ENCODE results near the gene FAM200C. TPM values are rescaled to one million over a fixed set of nuclear protein-coding genes. Genes with fewer than 3 reads are reported as not detected.

The FAM200C gene
- total RNA-seq, 1 donor from 2014 or later, result 25.3 TPM

- Histone ChIP-seq H3K27ac (no peak overlapping the region), H3F3A (ENCODE audit: low read depth) (peaks cover 14% of the 10 kb centered on the region), H3K4me3 (no peak overlapping the region), H3K36me3 (no peaks in the 10 kb centered on the region), H2AFZ (replicated peaks) (no peak overlapping the region), H3K4me1 (no peaks in the 10 kb centered on the region), H3K27me3 (no peaks in the 10 kb centered on the region), H3K9me3 (ENCODE audit: low read depth) (peaks cover 9% of the 10 kb centered on the region), H3K9ac (no peak overlapping the region), H4K20me1 (ENCODE audit: low read depth) (no peaks in the 10 kb centered on the region), H3K79me2 (ENCODE audit: low read depth) (no peaks in the 10 kb centered on the region), H3K4me2 (no peak overlapping the region)
- TF ChIP-seq CTCF (IDR thresholded peaks at IDR 0.05) (no peak), EZH2 (IDR thresholded peaks at IDR 0.05) (no peak), EZH2phosphoT487 (IDR thresholded peaks at IDR 0.05) (no peak)
- Mint-ChIP-seq H3K27ac (no peak overlapping the region), H3K4me3 (no peak overlapping the region), H3K4me1 (no peaks in the 10 kb centered on the region), H3K27me3 (ENCODE audit: insufficient read depth, low read depth) (peaks cover 2% of the 10 kb centered on the region), H3K36me3 (peaks cover 25% of the 10 kb centered on the region), H3K9me3 (peaks cover 29% of the 10 kb centered on the region)
- DNase-seq (ENCODE audit: low spot score), result no peak
Measured at GRCh38 chr5:160387445-160387844, 12.4 kb downstream of the FAM200C start.

DNA sequence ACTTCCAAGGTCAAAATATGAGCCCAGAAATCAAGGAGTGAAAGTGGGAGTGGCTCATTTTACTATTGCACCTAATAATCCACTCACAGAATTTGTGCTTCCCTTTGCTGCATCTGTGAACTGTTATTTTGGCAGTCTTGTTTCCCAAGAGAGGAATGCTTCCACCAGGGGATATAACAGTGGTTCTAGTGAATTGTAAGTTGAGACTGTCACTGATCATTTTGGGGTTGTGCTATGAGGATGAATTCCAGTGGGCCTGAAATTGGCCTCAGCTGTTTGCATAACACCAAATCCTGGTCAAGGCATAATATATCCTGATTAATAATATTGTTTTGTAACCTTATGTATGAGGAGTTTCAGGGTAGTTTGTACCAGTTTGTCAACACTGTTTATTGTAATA lies 14.4 kb downstream of the FAM200C start:
- Histone ChIP-seq H3K4me3 (no peak overlapping the region), H3K9ac (no peak overlapping the region), H3K4me1 (no peaks in the 10 kb centered on the region), H3K27ac (no peak overlapping the region), H3K36me3 (no peaks in the 10 kb centered on the region), H3F3A (ENCODE audit: low read depth) (peaks cover 14% of the 10 kb centered on the region), H3K9me3 (ENCODE audit: low read depth) (peaks cover 9% of the 10 kb centered on the region), H2AFZ (replicated peaks) (no peak overlapping the region), H4K20me1 (ENCODE audit: low read depth) (no peaks in the 10 kb centered on the region), H3K79me2 (ENCODE audit: low read depth) (no peaks in the 10 kb centered on the region), H3K27me3 (no peaks in the 10 kb centered on the region), H3K4me2 (no peak overlapping the region)
- DNase-seq (ENCODE audit: low spot score), result no peak
- Mint-ChIP-seq H3K27ac (no peak overlapping the region), H3K4me1 (no peaks in the 10 kb centered on the region), H3K36me3 (peaks cover 21% of the 10 kb centered on the region), H3K9me3 (peaks cover 26% of the 10 kb centered on the region), H3K4me3 (no peak overlapping the region), H3K27me3 (ENCODE audit: insufficient read depth, low read depth) (peaks cover 2% of the 10 kb centered on the region)
- no peak for TF ChIP-seq EZH2phosphoT487 (IDR thresholded peaks at IDR 0.05)
- no peak for TF ChIP-seq CTCF (IDR thresholded peaks at IDR 0.05)
- no peak for TF ChIP-seq EZH2 (IDR thresholded peaks at IDR 0.05)

DNA sequence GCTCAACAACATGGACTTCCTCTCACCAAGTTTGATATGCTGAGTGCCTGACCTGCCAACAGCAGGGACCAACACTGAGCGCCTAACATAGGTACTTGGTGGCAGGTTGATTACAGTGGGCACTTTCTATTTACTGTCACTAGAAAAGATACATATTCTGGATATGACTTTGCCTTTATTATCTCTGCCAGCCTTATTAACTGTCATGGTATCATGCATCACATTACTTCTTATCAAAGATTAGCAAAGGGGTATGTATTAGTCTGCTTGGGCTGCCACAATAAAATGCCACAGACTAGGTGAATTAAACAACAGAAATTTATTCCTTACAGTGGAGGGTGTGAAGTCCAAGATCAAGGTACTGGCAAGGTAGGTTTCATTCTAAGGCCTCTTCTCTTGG lies 15.2 kb downstream of the FAM200C start:
- Histone ChIP-seq H2AFZ (replicated peaks) (no peak overlapping the region), H3K4me2 (no peak overlapping the region), H3F3A (ENCODE audit: low read depth) (peaks cover 14% of the 10 kb centered on the region), H4K20me1 (ENCODE audit: low read depth) (no peaks in the 10 kb centered on the region), H3K4me3 (no peak overlapping the region), H3K9ac (no peak overlapping the region), H3K9me3 (ENCODE audit: low read depth) (peaks cover 9% of the 10 kb centered on the region), H3K27me3 (no peaks in the 10 kb centered on the region), H3K36me3 (no peaks in the 10 kb centered on the region), H3K4me1 (no peaks in the 10 kb centered on the region), H3K79me2 (ENCODE audit: low read depth) (no peaks in the 10 kb centered on the region), H3K27ac (no peak overlapping the region)
- Mint-ChIP-seq H3K9me3 (peaks cover 26% of the 10 kb centered on the region), H3K36me3 (peaks cover 21% of the 10 kb centered on the region), H3K27me3 (ENCODE audit: insufficient read depth, low read depth) (peaks cover 2% of the 10 kb centered on the region), H3K27ac (no peak overlapping the region), H3K4me3 (no peak overlapping the region), H3K4me1 (no peaks in the 10 kb centered on the region)
- TF ChIP-seq EZH2phosphoT487 (IDR thresholded peaks at IDR 0.05), result no peak
- no peak for TF ChIP-seq EZH2 (IDR thresholded peaks at IDR 0.05)
- TF ChIP-seq CTCF (IDR thresholded peaks at IDR 0.05), result no peak
- no peak for DNase-seq (ENCODE audit: low spot score)

Measured in neural progenitor cell (in vitro differentiated cells).